HG03175 (cell line): ENCODE measurements around the gene BAZ2A.

Source experiments
- ATAC-seq: cut with Tn5 transposase; IDR thresholded peaks from one replicate; pipeline ENCODE4 v1.9.1; 2021; ENCODE audit warnings: mild to moderate bottlenecking, moderate library complexity; ENCODE audit not compliant: unreplicated experiment

Gene BAZ2A

DNA sequence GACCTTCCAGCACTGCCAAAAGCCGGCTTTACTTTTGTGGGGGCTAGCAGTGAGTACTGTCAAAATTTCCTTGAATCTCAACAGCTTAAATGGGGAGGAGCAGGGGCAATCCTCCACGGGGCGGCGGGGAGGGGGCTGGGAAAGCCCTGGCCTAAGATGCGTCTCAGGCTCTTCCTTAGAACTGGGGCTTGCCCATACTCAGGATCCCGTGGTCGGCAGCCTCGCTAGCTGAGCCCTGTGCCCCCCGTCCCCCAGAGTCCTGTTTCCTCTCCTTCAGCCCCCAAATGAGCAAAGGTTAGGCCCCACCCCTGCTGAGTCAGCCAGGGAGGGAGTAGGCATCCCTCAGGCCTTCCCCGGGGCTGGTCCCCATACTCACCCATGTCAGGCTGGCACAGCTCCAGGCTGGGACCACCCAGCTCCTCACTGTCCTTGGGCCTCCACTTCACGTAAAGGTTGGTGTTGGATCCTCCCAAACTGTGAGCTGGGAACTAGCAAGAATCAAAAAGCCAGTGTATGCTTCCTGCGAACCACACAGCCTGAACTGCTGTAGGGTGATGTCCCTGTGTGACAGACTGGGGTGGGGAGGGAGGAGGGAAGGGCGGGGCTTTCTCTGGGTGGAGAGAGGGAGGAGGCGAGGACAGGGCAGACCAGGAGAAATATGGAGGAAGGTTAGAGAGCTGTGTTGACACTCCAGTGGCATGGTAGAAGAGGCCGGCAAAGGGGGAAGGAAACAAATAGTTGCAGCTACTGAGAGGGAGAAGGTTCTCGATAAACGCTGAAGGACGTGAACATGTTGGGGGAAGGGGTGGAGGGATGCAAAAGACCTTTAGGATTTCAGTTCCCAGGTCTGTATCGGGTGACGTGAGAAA lies 5.9 kb upstream of the BAZ2A start:
- peak; percentile 39 for ATAC-seq

DNA sequence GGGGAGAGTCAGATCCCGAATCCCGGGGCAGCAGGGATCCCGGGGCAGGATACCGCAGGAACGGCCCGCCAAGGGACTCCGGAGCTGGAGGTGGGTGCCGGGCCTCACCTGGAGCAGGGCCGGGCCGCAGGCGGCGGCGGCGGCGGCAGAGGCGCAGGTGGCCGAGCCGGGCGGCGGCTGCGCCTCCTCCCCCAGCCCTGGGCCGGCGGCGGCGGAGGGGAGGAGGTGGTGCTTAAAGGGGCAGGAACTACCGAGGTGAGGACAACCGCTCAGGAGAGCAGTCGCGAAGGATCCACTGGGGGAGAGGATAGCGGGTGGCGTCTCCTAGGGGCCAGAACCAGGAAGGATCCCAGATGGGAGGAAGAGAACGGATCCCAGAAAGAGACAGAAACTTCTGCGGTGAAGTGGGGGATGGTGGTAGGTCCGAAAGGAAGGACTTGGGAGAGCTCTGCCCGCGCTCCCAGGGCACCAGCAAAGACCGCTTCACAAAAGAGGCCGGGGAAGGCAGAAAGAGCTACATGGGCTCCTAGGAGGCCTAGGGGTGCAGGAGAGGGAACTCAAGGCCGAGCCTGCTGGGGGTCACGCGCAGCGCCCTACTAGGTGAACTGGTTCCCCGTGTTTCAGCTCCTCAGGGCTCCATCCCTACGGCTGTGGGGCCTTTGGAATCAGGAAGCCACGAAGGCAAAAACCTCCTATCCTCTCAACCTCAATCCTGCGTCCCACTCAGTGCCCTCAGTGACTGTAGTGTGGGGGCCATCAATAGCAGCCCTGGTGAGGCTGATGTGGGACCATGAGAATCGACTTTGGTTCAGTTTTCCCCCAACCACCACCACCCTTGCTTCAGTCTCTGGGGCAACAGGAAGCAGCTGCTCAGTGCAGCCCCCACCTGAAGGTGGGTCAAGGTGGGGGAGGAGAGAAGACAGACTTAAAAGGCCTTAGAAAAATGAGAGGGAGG lies 5.0 kb upstream of the BAZ2A start:
- ATAC-seq, result peak; percentile 37

DNA sequence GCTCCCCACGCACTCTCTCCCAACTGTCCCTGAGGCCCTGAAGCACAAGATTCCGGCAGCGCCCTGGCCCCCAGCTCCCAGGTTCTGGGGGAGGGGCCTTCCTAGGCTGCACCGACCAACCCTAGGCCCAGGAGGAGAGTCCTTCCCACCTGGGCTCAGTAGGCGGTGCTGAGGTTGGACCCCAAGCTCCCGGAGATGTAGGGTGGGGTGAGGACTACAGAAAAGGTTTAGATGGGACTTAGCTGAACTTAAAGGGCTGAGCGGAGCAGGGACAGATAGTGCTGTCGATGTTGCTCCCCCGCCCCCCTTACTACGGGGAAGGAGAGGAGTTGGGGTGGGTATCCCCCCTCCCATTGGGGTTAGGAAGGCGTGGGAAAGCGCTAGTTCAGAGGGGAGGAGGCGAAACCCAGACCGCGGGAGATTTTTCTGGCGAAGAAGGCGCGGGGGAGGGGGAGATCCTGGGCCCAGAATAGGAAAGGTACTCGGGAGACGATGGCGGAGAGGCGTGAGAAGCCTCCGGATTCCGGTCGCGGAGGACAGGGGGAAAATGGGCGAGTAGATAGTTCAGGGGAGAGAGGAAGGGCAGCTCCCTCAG lies 4.2 kb upstream of the BAZ2A start:
- no peak for ATAC-seq

DNA sequence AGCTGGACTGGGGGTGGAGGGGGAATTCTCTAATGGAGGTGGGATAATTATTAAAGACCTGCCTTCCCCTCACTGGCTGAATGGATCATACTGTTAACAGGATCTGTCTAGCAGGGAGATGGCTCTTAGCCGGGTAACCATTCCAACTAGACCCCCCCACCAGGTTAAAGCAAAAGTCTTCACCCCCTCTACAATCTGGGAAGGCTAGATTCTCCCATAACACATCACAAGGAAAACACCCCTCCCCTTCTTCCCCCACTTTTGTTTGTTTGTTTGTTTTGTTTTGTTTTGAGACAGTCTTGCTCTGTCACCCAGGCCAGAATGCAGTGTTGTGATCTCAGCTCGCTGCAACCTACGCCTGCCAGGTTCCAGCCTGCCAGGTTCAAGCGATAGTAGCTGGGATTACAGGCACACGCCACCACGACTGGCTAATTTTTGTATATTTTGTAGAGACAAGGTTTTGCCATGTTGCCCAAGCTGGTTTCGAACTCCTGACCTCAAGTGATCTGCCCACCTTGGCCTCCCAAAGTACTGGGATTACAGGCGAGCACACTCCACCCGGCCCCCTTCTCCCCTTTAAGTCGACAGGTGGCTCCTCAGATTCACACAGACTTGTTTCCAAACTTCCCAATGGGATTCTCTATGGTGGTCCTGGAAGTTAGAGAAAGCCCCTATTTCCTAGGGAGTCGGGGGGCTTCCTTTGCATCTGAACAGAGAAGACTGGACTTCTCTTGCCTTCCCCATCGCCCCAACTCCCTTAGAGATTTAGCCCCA lies 3.5 kb upstream of the BAZ2A start:
- ATAC-seq, result no peak

DNA sequence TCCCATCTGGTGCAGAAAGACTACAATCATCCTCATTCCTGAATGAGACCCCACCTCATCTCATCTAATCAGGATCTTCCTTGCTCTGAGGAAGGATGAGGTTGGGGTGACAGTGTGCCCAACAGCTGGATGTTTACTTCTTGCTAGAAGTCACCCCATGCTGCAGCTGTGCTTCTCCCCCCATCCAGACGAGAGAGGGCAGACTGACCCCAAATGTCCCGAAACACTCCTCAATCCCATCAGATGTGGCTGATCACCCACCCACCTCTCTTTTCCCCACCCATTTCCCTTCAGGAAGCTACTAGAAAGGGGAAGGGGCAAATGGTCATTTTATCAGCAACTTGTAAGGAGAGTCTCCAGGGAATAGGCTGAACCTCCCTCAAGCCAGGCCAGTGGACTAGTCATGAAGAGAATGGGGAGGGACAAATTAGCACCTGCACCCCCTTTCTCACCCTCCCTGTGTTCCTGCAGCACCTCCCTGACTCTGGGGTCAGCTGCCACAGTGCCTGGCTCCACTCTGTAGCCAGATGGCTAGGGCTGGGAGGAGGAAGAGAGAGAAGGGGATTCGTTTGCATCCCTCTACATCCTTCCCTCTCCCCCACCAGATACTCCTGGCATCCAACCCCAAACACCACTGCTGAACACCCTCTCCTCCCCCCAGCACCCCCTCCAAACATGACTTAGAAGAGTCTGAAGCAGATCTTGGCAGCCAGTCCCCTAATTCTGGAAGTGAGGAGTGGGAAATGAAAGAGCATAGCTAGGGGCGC lies 2.8 kb upstream of the BAZ2A start:
- ATAC-seq, result no peak

DNA sequence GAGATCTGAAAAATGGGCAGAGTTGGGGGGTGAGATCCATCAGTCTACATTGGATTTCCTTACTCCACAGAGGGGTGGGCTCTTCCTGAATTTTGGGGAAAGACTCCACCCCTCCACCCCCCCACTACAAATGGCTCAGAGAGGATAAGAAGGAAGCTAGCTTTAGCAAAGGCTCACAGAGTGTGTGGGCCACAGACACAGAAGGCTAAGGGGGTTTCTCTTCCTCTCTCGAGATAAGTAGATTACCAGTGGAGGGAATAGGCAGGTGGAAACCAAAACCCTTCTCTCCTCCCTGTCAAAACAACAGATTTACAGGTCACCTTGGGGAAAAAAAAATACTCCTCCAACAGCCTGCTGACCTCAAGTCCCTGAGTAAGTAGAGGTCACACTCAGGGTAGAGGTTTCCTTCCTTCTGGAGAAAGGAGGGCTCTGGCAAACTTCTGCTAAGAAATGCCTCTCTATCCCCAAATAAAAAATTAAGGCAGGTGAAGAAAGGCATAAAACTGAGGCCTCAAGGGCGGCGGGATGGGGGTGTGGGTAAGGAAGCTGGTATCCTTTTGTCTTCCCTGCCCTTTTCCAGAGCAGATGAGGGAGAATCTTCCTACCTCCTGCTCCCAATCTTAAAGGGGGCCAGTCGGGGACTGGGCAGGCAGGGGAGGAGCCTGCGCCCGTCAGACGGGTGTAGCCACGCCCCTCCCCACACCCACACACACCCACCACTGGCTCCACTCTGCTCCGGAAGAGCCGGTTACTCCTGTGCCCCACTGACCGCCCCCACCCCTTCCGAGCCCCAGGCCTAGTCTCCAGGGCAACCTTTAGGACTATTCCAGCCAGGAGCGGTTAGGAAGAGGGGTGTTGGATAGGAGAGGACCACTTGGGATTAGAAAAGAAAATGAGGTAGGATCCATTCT lies 1.9 kb upstream of the BAZ2A start:
- peak; percentile 18 for ATAC-seq

DNA sequence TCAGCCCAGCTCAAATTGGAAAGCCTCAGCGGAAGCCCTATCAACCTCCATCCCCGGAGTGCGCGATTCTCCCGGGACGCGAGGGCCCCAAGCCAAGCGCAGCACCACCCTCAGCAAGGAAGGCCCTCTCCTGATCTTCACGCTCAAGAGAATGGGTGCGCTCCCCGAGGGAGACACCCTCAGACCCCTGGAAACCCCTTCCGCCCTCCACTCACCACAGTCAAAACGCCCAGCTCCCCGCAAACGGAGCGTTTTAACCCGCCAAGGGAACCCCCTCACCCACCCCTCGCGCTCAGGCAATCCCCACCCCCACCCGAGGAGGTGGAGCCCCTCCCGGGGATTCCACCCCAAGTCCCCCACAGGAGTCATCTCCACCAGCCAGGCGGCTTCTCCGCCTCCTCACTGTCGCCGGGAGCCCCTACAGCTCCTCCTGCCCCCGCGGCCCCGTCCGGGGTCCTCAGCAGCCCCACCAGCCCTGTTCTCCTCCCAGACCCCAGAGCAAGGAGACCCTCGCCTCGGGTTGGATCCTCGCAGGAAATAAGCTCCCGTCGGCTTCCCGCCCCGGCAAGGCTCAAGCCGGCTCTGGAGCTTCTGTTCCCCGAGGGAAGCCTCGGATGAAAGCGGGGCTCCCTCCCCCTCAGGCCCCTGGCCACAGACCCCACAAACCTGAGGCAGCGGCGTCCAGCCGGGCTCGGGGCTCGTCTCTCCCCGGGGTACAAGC lies 507 bp downstream of the BAZ2A start:
- no peak for ATAC-seq

DNA sequence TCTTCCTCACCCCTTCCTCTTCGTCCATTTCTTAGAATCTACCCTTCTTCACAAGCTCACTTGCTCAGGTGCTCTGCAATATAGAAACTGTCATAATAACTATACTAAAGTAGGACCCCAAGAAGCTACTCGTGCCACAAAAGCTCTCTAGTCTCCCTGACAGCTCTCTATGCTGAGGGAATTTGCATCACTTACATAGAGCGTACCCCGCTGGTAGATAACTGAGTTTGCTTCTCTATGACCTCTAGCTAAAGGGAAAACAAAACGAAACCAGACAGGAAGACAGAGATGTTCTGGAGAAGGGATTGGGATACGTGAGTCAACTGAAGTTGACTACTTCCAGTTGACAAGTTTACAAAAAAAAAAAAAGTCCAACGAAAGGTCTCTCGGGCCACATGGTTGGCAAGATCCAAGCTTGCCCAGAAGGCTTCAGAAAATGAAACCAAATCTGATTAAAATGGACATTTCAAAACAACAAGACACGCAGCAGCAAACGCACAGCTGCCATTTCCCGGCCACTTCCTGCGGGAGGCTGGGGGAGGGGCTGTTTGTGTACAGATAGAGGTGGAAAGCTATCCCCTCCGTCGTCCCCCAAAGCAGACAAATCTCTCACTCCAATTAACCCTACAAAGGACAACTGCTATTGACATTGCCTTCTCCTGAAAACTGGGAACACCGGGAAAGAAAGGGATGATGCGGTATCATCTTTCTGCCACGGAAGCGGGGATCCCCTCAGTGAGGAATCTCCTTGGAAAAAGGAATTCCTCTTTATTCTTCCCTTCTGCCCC lies 1.3 kb downstream of the BAZ2A start:
- peak; percentile 33 for ATAC-seq

DNA sequence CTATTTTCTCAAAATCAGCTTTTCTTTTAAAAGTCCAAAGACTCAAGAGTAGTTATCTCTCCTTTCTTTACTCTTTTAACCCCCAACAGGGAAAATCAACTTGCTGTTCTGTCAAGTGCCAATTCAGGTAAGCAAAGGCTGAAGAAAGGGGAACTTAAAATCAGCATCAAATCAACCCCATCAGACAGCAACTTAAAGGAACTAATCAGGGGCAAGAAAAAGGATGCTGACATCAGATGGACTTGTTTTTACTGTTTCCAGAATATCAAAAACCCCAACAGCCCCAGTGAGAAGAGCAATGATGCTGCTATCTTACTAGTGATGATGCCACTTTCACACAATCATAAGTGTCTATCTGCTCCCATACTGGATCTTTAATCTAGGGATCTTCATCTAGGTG lies 3.4 kb downstream of the BAZ2A start:
- no peak for ATAC-seq

DNA sequence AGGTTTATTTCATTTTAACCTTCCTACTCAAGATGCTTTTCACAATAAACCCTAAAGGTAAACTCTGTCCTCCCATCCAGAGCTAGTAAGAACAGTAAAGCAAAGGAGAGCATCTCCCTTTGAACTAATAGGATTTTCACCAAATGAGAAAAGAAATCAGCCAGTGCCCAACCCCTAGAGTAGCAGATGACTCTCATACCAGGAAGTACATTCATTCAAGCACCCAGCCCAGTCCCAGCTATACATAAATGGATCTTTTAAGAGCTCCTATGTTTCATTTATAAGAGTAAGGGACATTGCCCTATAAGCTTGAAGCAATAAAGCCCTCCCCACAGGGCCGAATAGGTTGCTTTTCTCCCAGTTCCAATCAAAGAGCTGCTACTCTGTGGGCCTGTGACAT lies 7.6 kb downstream of the BAZ2A start:
- ATAC-seq, result no peak

DNA sequence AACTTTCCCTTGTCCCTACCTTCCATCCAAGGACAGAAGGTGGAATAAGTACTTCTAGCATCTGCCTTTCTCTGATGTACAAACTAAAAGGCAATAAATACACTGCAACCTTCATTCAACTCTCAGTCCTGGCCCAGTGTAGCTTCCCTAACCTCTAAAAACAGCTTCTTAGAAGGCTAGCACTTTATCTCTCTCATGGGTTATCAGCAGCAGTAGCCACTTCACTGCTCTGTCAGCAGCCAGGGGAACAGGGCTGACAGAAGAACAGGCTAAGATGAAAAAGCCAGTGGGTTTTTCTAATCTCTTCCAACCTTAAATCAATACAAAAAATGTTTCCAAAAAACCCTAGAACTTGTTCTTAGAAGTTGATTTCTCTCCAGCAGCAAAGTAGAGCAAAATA lies 13.2 kb downstream of the BAZ2A start:
- ATAC-seq, result no peak

DNA sequence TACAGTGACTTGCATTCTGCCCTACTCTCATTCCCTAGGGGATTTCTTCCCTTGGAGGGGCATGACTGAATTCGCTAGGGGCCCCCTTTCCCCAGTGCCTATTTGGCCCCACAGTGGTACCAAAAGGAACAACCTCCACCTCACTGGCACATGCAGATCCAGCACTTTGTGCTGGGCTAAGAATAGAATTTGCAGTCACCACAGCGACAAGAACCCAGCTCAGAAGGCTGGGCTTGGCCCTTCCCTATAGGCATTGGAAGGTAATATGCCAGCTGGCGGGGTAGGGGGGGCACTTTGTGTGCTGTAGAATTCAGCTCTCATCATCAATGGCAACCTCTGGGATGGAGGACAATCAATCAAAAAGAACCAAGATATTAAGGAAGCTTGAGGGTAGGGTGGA lies 13.9 kb downstream of the BAZ2A start:
- ATAC-seq, result no peak

DNA sequence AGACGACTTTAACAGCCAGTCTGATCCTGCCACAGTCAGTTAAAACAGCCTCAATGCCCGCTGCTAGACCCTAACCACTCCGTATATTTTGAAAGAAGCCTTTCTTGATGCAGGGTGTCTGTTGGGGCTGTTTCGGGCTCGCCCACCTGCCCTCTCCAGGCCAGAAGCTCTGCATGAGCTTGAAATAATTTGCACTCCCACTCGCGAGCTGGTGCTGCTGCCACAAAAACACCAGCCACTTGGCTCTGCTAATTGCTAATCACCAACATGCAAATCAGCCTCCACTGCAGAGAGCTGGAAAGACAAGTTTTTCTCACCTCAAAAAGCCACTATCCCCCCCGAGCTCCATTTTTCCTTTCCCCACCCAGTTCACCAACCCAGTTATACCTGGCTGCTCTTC lies 15.5 kb downstream of the BAZ2A start:
- no peak for ATAC-seq

DNA sequence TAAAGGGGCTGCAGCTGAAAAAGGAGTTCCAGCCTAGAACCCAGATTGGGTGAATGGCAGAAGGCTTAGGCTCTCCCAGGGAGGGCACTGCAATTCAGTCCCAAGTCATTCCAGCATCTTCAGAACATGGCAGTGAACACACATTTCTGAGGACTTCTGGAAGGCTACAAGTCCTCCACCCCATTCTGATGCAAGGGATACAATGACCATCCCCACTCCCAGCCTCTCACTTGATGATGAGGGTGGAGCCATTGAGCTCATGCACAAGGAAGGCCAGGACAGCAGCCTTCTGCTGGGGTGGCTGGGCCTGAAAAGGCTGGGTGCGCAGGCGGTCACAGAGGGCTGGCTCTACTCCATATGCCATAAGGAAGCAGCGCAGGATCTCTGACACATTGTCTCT lies 25.8 kb downstream of the BAZ2A start:
- ATAC-seq, result no peak

DNA sequence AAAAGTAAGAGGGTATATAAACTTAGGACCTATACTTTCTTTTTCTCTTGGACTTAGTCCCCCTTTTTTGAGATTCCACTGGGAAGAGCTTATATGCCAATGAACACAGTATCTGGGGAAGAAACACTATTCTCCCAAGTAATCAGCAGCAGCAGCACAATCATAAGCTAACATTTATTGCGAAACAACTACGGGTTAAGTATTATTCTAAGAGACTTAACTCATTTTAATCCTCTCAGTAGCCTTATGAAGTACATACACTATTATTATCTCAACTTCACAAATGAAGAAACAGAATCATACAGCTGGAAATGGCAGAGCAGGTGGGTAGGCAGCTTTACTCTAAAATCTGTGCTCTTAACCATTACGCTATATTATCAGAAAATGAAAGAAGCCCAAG lies 27.9 kb downstream of the BAZ2A start:
- ATAC-seq, result no peak

DNA sequence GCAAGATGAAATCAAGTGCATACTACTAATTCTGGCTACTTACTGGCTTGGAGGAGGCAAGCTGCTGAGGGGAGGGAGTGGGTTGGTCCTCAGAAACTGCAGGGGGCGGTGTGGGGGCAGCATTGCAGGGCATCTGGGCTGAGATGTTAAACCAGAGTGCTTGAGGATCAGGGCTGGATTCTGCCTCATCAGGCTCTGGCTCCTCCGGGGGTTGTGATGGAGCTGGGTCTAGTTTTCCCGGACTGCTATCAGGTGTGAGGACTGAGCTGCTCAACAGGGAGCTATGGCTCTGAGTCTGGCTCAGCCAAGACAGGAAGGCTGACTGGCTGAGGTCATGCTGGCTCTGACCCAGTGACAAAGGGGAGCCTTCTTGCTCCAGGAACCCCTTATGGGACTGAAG lies 28.6 kb downstream of the BAZ2A start:
- ATAC-seq, result no peak

DNA sequence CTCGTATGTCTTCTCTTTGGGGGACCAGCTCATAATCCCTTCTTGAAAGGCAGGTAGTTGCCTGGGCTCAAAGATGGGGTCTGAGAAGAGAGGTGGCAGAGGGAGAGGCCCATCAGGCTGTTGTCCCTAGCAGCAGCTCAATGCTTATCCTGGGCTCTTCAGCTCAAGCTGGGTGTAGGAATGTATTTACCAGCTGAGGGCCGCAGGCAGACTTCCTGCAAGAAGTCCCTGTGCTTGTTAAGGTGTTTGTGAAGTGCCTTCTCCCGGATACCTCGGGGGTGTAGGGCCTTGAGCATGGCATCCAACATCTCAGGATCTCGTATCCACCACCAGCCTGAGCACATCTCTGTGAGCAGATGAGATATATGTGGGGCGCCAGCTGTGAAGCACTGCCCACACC lies 29.4 kb downstream of the BAZ2A start:
- ATAC-seq, result no peak

DNA sequence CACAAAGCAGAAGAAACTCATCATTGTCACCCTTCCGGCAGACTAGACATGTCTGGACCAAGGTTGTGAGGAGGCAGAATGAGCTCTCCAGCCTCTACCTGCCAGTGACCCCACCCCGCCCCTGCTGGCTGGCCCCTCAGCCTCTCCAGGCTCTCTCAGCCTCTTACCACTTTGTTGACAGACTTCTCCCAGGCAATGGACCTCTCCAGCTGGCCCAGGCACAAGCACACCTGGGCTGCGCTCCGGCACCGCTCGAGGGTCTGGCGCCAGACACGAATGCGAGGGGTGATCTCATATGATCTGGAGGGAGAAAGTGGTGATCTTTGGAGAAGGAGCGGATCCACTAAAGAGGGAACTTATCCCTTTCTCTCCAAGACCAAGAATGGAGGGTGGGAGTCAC lies 30.3 kb downstream of the BAZ2A start:
- no peak for ATAC-seq
